Ammon's horn (tissue), 1 donor: ENCODE results near the gene ZEB2.

Experiments
- DNase-seq: peaks from one replicate; pipeline ENCODE4 v3.0.0-alpha.2; 2016; ENCODE audit warnings: low spot score

The ZEB2 gene

GRCh38 chr2:144519934-144520731, at the start of gene ZEB2:
Gene ZEB2 (minus strand): TSS chr2:144520119. CDS start chr2:144517350, 2,769 bp downstream.
- DNase-seq = peak; percentile 83

DNA sequence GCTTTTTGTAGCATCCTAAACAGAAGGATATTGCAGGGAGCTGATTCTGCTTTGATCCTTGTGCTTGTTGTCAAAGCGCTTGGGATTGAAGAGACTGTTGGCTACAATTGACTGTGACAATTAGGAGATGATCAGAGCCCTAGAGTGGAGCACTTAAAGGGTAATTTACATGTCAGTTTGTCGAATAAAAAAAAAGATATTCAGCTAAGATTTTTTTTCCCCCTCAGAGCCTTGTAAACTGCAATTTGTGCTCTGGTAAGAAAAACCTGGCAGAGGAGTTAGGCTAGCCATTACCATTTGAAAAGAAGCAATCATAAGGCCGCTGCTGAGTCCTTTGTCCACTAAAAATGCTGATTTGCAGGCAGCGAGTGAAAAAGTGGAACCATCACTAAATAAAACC, 47.8 kb upstream of the ZEB2 start:
- no peak for DNase-seq

- DNase-seq = no peak
These were observed 46.5 kb upstream of the ZEB2 start for GRCh38 chr2:144566448-144566847.

- no peak for DNase-seq
These were observed 40.3 kb upstream of the ZEB2 start for GRCh38 chr2:144560251-144560650.

GRCh38 chr2:144559681-144560080, 39.8 kb upstream of the ZEB2 start:
- no peak for DNase-seq

- no peak for DNase-seq
These were observed 39.3 kb upstream of the ZEB2 start for GRCh38 chr2:144559242-144559641.

DNA sequence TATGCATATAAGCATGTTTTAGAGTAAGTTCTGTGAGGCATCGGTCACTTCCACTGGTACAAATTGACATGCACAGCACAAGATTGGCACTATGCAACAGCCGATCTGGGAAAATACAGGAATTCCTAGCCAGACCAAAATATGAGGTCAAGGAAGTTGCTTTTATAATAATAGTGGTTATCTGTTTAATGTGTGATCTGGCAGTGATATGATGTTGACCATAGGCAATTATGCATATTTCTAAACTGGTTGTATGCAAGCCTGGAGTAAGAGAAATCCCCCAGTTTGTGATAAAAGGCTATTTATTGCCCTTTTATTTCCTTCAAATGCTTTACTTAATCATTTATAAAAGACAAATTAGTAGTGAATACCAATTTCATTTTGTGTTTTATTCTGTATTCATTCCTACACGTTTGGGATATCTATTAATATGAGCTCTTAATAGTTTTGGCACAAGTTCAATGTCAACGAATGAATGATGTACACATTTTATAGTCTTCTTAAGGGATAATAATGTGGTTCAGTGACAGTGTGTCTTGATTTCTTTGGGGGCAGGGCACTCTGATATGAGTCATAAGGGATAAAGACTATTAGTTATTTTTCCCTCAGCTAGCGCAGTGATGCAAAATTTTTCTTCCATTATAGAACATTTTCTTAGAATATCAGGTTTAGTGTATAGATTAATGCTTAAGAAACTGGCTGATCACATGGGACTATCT, 34.7 kb upstream of the ZEB2 start:
- no peak for DNase-seq

DNA sequence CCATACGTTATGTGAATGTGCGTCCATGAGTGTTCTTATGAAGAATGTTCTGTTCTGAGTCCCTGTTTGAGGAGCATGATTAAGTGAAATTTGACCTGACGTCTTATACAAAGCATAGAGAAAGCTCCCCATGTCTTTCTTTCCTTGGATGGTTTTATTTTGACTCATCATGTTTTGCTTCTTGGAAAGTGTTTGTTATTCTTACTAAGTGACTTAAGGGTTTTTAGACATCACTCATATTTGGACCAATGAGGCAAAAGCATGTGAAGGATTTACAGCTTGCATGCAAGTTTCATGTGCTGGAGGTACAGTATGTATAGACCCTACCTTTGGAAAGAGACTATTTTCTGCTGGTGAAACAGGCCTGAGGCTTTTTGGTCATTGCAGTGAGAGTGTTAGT, 33.5 kb upstream of the ZEB2 start:
- no peak for DNase-seq

GRCh38 chr2:144552821-144553220, 32.9 kb upstream of the ZEB2 start:
- no peak for DNase-seq

DNA sequence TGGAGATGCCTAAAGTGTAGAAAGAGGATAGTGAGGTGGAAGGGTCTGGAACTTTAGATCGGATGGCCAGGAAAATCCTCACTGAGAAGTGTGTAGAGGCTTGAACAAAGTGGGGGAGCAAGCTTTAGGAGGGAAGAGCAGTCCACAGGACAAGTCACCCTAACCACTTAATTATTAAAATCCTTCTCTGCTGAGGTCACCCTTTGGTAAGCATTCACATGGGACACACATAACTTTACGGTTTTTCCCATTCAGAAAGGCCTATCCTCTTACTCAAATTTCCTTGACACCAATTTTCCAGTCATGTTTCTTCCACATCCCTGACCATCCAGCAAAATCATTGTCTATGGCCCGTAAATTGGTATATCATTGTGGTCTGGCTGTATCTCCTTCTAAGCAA, 31.0 kb upstream of the ZEB2 start:
- no peak for DNase-seq

- no peak for DNase-seq
These were observed 30.2 kb upstream of the ZEB2 start for GRCh38 chr2:144550084-144550483.

- DNase-seq = no peak
These were observed 28.7 kb upstream of the ZEB2 start for GRCh38 chr2:144548532-144549191.

- no peak for DNase-seq
These were observed 28.2 kb upstream of the ZEB2 start for GRCh38 chr2:144548088-144548487.

DNA sequence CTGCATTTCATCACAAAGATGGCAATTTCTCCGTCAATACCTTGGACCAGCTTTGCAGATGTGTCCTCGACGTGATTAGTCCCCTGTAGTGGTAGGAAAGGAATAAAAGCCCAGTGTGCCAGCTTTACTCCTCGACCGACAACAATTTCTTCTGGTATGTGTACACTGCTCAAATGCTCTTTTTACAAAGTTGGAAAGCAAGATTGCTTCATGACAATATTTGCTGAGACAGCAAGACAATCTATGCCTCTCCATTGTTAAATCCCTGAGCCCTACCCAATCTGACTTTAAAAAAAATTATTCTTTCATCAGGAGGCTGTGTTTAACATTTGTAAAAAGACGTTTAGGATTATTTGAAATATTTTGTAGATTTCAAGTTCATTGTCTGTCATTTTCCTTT, 27.6 kb upstream of the ZEB2 start:
- DNase-seq = no peak

GRCh38 chr2:144546933-144547332, 27.0 kb upstream of the ZEB2 start:
- peak; percentile 12 for DNase-seq

DNA sequence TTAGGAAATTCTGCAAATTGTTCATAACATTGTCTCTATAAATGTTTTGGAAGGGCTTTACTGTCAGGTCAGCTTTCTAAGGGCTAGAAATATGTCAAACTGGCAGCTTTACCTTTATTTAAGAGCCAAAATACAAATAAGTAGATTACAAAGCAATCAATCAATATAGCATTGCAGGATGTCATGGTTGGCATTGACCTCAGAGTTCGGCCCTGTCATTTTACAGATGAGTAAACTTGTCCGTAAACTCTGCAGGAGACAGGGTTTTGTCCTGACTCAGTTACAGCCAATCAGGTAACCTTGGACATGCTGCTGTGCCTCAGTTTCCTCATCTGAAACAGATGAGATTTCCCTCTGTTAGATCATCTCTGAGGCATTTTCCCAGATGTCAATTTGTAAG, 25.9 kb upstream of the ZEB2 start:
- no peak for DNase-seq

- DNase-seq = no peak
These were observed 24.1 kb upstream of the ZEB2 start for GRCh38 chr2:144544053-144544452.

DNA sequence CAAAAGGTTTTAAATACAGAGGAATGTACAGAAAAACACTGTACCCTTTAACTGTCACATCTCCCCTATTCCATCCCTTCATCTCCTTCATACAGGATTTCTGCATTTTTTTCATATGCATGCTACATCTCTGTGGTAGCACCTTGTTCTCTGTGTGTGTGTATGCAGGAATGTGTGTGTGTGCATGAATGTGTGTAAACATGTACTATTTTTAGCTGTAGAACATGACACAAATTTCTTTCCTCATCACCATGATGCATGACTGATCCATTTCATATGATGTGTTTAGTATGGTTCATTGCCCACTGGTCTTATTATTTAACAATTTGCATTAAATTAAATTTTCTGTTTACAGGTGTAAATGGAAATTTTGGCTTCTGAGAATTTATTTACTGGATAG, 21.5 kb upstream of the ZEB2 start:
- no peak for DNase-seq

GRCh38 chr2:144539289-144539782, 19.4 kb upstream of the ZEB2 start:
- no peak for DNase-seq

DNA sequence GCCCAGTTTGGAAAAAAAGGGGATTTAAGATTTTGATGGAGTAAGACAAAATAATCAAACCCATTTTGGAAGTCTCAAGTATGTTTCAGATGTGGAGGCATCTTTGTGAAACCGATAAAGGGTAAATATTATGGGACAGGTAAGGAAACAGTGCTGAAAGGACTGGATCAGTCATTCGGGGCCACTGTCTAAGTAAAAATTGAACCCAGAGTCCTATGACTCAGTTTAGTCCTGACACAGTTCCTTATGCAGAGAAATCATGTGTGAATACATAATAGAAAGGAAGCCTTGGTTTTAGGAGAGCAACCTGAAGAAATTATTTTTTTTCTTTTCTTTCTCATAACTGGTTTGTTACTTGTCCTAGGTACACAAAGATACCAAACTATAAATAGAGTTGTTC, 15.4 kb upstream of the ZEB2 start:
- DNase-seq = no peak

- no peak for DNase-seq
These were observed 13.3 kb upstream of the ZEB2 start for GRCh38 chr2:144533221-144533620.

GRCh38 chr2:144530596-144530995, 10.7 kb upstream of the ZEB2 start:
- DNase-seq = no peak

GRCh38 chr2:144529841-144530240, 9.9 kb upstream of the ZEB2 start:
- no peak for DNase-seq
